Testis (tissue), 2 donors: ENCODE results near the gene TAT.
"Not testable (repeated sequence)": the region's sequence is repeated elsewhere in the genome, so short reads cannot be mapped to it uniquely, and the experiment has no call there.

ENCODE experiments used
- POLR2A ChIP-seq: fragments of 450-650 bp; IDR thresholded peaks from one replicate; pipeline ENCODE4 v1.6.1; 2017; ENCODE audit warnings: antibody characterized with exemption, mild to moderate bottlenecking, moderate library complexity
- TF ChIP-seq, protein P1 (sequence below), 3 experiments: fragments of 450-650 bp in 2 of 3; fragments of 200-600 bp in 1 of 3; sonication (generic) in 1 of 3; IDR thresholded peaks; one replicate each; pipeline ENCODE4 v1.5.1; 2016 to 2019; ENCODE audit warnings: antibody characterized with exemption in 3 of 3, mild to moderate bottlenecking in 2 of 3, moderate library complexity in 1 of 3

DNA sequence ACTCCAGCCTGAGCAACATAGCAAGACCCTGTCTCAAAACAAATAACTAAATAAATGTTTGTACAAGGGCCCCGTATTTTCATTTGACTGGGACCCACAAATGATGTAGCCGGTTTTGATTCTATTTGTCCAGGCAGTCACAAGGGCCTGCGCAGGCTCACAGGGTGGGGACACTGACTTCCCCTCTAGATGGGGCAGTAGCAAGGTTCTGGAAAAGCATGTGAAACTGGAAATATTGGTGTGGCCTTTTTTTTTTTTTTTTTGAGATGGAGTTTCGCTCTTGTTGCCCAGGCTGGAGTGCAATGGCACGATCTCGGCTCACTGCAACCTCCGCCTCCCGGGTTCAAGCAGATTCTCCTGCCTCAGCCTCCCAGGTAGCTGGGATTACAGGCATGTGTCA is 38.1 kb upstream of the TAT start:
- TF ChIP-seq, protein P1, sequence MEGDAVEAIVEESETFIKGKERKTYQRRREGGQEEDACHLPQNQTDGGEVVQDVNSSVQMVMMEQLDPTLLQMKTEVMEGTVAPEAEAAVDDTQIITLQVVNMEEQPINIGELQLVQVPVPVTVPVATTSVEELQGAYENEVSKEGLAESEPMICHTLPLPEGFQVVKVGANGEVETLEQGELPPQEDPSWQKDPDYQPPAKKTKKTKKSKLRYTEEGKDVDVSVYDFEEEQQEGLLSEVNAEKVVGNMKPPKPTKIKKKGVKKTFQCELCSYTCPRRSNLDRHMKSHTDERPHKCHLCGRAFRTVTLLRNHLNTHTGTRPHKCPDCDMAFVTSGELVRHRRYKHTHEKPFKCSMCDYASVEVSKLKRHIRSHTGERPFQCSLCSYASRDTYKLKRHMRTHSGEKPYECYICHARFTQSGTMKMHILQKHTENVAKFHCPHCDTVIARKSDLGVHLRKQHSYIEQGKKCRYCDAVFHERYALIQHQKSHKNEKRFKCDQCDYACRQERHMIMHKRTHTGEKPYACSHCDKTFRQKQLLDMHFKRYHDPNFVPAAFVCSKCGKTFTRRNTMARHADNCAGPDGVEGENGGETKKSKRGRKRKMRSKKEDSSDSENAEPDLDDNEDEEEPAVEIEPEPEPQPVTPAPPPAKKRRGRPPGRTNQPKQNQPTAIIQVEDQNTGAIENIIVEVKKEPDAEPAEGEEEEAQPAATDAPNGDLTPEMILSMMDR (IDR thresholded peaks at IDR 0.05) = not testable (repeated sequence)
- not testable (repeated sequence) for TF ChIP-seq POLR2A
